ENCODE data around the gene ADAT3.

The ADAT3 gene

DNA sequence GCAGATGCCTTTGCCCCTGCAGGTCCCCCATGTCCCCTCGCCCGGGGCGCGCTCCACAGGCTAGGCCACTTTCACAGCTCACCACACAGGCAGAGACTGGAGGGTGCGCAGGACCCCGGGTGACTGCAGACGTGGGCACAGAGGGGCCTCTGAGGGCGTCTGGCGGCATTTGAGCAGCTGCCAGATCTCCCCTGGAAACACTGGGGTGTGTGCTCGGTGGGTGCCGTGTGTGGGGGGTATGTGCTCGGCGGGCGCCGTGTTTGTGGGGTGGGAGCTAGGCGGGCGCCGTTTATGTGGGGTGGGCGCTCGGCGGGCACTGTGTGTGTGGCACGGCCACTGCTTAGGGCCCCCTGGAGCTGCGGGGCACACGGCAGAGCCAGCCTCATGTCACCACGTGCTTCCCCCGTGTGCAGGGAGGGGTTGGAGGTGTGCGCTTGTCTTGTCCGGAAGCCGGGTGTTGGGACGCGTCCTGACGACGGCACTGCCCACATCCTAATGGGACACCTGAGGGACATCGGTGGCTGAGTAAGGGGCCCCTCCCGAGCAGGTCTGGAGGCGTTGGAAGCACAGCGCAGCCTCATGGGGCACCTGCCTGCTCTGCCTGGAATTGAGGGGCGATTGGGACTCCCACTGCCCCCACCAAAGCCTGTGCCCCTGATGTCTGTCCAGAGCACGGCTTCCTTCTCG lies 52.5 kb downstream of the ADAT3 start:
- no peak for DNase-seq

DNA sequence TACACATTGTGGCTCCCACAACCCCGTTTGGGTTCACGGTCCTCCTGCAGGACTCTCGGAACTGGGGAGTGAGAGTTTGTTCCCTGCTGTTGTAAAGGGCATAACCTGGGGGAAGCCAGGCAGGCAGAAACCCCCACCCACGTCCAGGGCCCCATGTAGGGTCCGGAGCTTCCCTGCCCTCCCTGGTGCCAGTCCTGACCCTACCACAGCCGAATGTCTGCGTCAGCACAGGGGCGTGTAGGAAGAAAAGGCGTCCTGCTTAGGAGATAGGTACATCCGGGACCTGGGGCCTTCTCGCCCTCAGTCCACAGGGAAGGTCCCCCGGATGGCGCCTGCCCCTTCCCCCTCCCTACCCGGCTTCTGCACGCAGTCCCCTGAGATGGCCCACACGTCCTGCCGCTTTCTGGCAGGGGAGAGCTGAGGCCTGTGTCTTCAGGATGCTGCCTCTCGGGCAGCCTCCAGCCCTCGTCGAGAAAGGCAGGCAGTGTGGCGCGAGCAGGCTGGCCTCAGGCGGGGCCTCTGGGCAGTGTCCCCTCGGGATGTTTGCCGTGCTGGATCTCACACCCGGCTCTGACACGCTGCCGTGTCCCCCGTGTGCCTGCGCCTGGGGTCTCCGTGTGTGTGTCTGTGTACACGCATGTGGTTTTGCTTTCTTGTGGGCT lies 54.9 kb downstream of the ADAT3 start:
- no peak for DNase-seq

DNA sequence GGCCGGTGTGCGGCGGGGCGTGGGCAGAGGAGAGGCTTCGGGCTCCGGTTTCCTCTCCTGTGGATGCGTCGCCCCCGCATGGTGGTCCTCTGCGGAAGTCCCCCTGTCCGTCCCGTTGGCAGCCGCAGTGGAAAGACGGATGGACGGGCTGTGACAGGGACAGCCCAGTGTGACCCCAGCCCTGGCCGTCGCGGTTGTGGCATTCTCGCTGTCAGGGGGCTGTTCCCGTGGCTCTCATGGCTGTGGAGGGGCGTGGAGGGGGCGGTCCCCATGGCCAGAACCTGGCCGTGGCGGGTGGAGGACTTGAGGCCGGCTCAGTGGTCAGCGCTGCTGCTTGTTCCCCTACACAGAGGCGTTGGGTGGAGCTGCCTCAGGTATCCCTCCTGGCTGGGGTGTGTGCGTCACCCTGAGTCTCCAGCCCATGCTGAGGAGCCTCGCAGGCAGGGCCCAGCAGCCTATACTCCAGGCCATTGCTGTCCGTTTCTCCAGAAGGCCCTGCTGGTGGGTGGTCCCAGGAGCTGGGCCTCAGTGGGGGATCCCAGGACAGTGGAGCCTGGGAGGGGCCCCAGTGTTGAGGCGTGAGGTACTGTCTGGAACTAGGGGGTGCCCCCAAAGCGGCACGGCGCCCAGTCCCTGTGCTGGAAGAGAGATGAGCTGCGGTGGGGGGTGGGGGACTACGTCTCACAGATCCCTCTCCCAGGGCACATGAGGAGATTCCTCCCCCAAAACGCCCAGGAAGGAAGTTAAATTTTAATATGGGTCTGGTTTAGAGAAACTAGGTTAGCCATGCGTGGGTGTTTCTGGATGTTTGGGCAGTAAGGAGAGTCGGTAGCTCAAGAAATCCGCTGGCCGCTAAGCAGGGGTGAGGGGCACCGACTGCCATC lies 56.0 kb downstream of the ADAT3 start:
- DNase-seq: no peak

DNA sequence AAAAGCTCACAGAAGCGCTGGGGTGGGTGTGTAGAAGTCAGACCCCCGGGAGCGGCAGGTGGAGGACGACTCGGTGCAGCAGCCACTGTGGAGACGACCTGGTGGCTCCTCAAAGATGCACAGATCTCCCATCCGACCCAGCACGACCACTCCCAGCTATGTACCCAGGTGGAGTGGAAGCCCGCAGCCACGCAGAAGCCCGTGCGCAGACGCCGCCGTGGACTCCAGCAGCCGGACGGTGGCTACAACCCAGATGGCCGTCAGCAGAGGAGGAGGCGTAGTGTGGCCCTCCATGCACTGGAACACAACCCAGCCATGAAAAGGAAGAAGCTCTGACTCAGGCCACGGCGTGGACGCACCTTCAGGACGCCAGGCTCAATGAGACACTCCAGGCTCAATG lies 57.5 kb downstream of the ADAT3 start:
- no peak for DNase-seq
